Cortex of kidney (tissue), 1 donor: ENCODE measurements around the gene PDE4C.
"Not testable (repeated sequence)": the region's sequence is repeated elsewhere in the genome, so short reads cannot be mapped to it uniquely, and the experiment has no call there.

Experiments
- DNase-seq: peaks from one replicate; lab custom pipeline; 2025; lab: John Stamatoyannopoulos, UW

PDE4C gene

DNA sequence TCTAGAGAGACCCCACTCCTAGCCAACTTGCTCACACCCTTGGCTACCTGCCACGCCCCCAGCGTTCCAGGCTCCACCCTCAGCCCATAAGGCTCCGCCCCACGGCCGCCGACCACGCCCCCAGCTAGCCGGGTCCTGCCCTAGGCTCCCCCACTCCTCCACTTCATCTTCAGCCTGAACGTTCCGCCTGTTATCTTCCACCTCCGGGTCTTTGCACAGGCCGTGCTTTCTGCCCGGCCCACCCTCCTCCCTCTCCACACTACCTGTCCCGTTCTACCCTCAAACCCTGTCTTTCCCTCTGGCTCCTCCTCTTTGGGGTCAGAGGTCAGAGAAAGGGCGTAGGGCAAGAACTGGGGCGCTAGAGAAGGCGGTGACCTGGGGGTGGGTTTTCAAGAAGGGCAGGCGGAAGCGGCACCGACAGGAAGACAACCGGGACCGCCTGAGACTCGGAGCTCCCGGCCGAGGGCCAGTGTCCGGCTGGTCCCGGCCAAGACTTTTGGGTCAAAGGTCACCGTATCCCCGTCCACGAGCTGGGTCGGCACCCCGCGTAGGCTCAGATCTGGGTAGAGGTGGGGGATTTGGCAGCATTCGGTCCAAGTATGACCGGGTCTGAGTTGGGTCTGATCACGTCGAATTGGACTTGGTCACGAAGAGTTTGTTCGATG is 2.2 kb downstream of the PDE4C start:
- no peak for DNase-seq

DNA sequence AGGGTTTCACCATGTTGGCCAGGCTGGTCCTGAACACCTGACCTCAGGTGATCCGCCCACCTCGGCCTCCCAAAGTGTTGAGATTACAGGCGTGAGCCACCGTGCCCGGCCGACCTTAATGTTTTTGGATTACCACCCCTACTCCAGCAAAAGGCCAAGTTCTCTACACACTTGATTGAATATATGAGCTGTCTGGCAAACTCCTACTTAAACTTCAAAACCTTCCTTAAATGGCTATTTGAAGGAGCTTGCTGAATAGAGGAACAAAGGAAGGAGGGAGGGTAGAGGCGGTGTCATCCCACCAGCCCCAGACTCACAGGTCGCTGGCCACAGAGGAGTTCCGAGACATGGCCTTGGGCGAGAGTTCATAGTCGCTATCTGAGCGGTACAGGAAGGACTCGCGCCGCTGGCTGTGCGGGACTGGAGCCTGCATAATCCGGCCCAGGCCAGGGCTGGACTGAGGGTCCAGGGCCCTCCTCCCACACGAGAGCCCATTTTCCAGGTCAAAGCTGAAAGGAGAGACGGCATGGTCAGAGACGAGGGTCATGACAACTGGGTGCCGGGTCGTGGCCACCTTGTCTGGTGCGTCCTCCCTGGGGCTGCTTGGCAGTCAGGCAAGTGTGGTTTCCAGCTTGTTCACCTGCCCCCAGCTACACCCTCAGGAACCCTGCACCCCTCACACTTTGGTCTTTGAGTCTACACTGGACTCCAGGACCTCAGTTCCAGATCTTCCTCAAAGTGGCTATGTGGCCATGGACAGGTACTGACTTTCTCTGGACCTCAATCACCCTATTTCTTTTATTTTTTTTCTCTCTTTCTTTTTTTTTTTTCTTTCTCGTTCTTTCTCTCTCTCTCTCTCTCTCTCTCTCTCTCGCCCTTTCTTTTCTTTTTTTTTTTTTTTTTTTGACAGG is 4.2 kb downstream of the PDE4C start:
- no peak for DNase-seq

- no peak for DNase-seq
Measured at GRCh38 chr19:18220632-18221275, 5.5 kb downstream of the PDE4C start.

DNA sequence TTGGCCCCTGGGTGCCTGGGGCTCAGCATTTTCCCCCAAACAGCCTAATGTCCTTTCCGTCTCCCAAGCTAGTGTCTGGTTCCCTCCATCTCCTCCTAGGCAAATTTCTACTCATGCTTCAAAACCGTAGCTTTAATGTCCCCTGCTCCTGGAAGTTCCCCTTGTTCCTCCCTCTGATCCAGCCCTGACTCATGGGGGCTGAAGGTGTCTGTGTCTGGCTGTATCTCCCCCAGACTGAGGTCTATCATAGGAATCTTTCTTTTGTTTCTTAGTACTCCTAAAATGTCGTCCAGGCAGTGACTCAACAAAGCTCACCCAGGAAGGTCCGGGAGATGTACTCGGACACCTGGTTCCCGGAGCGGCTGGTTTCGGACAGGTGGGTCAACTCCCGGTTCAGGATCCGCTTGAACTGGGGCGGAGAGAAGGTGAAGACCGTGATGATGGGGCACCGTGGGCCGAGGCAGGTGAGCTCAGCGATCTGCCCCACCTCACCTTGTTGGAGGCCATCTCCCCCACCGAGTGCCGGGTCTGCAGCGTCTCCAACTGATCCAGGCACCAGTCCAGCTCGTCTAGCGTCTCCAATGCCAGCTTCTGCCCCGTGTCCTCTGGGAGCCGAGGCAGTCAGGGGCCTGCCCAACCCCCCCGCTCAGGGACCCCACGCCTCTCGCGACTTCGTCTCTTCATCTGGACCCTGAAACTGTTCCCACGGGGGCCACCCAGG is 6.2 kb downstream of the PDE4C start:
- no peak for DNase-seq

GRCh38 chr19:18218600-18218999 is 7.6 kb downstream of the PDE4C start:
- DNase-seq: no peak

DNA sequence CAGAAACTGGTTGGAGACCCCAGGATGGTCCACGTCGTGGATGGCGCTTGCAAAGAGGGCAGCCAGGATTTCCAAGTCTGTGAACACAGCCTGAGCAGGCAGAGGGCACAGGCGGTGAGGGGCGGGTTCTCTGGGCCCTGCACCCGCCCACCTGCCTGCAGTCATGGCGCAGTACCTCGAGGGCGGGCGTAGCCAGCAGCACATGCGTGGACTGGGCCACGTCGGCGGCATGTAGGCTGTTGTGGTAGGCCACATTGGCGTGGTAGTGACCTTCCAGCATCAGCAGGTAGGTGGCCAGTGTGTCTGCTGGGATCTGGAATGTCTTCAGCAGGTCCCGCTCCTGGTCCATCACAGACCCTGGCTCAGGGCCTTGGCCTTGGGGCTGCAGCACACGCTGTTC is 8.1 kb downstream of the PDE4C start:
- no peak for DNase-seq

GRCh38 chr19:18216789-18217188 is 9.4 kb downstream of the PDE4C start:
- no peak for DNase-seq

- no peak for DNase-seq
Measured at GRCh38 chr19:18214779-18215433, 11.3 kb downstream of the PDE4C start.

- no peak for DNase-seq
Measured at GRCh38 chr19:18211683-18212082, 14.6 kb downstream of the PDE4C start.

- DNase-seq: not testable (repeated sequence)
Measured at GRCh38 chr19:18209912-18210311, 16.3 kb downstream of the PDE4C start.

- DNase-seq: no peak
Measured at GRCh38 chr19:18208098-18208951, 17.9 kb downstream of the PDE4C start.

GRCh38 chr19:18206018-18206417 is 20.2 kb downstream of the PDE4C start:
- DNase-seq: no peak

DNA sequence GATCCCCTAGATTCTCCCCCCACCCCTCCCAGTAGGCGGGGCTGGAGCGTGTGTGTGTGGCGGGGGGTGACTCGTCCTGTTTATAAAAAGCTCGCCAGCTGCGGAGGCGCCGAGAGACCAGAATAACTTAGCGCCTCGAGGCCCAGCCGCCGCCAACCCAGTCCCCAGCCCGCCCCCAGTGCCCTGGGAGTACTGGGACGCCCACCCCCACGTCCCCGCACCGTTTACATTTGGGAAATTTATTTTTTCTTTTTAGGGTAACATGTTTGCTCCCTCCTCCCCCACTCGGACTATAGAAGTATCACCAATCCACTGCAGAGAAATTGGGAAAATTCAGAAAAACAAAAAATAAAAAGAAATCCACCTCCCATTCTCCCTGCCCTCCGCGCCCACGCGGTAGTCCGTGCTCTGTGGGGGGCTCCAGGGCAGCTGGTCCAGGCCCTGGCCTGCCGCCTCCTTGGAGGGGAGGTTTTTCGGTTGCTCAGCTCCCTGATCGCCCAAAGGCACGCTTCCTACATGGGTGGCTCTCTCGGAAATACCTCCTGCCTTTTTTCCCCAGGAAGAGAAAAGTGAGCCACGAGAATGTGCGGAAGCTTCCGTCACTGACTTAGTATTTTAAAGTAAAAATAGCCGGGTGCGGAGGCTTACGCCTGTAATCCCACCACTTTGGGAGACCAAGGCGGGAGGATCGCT is 20.9 kb downstream of the PDE4C start:
- no peak for DNase-seq

- DNase-seq: no peak
Measured at GRCh38 chr19:18204394-18205199, 21.6 kb downstream of the PDE4C start.

GRCh38 chr19:18203863-18204393 is 22.3 kb downstream of the PDE4C start, which contains the start of gene RAB3A:
RAB3A (minus strand) TSS chr19:18204042; CDS start chr19:18202740, 1,302 bp downstream.
- peak; percentile 95 for DNase-seq

DNA sequence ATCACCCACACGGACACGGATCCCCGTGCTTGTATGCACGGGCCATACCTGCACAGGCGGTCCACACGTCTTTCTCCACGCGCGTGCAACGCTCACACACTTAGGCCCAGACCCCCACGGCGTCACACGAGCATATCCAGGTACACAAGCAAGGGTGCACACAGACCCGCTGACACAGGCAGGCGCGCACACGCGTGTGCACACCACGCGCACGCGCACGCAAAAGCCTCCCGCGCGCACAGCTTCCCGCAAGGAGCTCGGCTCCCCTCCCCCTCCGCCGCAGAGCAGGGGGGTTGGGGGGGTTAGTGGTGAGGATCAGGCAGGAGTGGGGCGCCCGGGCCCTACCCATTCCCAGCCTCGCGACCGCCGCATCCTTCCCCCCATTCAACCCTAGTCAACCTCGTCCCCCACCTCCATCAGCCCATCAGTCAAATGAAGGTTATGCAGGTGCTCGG is 22.8 kb downstream of the PDE4C start:
- DNase-seq: no peak

DNA sequence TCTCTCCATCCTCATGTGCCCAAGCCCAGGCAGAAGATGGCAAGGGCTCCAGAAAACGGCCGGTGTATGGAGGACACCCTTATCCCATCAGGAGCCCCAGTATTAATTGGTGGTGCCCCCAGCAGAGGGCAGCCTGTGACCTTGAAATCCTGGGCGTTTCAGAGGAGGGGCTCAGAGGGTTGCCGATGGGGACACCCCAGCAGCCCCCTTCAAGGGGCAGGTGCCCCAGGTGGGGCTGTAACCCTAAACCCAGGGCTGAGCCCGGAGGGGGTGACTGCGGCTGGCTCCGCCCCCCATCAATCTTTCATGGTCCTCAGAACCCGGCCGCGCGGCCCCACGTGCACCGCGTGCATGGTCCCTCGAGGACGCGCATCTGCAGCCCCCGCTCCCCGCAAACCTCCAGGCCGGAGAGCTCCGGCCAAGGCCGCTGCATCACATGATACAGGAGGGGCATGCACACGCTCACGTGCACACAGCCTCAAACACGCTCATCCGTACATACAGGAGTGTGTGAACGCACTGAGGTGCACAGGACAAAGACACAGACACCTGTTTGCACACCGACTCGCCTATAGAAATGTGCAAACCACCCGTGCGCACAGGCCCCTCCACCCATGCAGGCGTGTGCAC is 23.3 kb downstream of the PDE4C start:
- DNase-seq: no peak

DNA sequence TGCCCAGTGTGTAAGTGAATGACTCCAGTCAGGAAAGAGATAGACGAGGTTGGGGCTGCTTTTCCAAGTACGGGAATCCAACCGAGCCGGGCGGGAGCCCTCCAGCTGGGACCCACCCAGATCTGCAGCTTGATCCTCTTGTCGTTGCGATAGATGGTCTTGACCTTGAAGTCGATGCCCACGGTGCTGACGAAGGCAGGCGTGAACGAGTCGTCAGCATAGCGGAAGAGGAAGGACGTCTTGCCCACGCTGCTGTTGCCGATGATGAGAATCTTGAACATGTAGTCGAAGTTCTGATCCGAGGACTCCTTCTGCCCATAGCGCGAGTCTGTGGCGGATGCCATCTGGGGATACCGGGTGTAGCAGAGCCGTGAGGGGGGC is 23.9 kb downstream of the PDE4C start:
- no peak for DNase-seq
